ENCODE measurements around the gene SPDYE5. TPM values are rescaled to one million over a fixed set of nuclear protein-coding genes. Genes with fewer than 3 reads are reported as not detected.

Gene SPDYE5
- total and polyA plus RNA-seq, 2 experiments from 2014 or later, result 1.4 TPM; not detected in 1

GRCh38 chr7:75534727-75535307, 42.7 kb downstream of the SPDYE5 start:
- WGBS (ENCODE audit: low lambda C conversion rate, missing lambda C conversion rate), result 61% methylated on average over 8 of the region's 8 CpGs
- Histone ChIP-seq H2AFZ (no peak overlapping the region), H4K20me1 (ENCODE audit: insufficient read depth, poor library complexity, severe bottlenecking) (no peaks in the 10 kb centered on the region), H3K9me2 (replicated peaks; ENCODE audit: insufficient read depth) (no peaks in the 10 kb centered on the region), H3K79me2 (no peaks in the 10 kb centered on the region), H3K4me2 (no peak overlapping the region), H3K27ac (no peak overlapping the region), H3K36me3 (replicated peaks; ENCODE audit: insufficient read depth, low read depth) (no peaks in the 10 kb centered on the region), H3K4me3 (no peak overlapping the region), H3K27me3 (no peaks in the 10 kb centered on the region), H3K9me3 (ENCODE audit: low read depth) (no peaks in the 10 kb centered on the region), H3K4me1 (ENCODE audit: insufficient read depth) (no peaks in the 10 kb centered on the region)
- TF ChIP-seq CTCF (IDR thresholded peaks at IDR 0.05; ENCODE audit: poor library complexity) (no peak), EZH2 (IDR thresholded peaks at IDR 0.05; ENCODE audit: borderline replicate concordance) (no peak)
- no peak for DNase-seq (ENCODE audit: low spot score)

GRCh38 chr7:75536491-75536890, 44.4 kb downstream of the SPDYE5 start:
- TF ChIP-seq EZH2 (IDR thresholded peaks at IDR 0.05; ENCODE audit: borderline replicate concordance), result no peak
- TF ChIP-seq EZH2phosphoT487 (IDR thresholded peaks at IDR 0.05; ENCODE audit: low read depth, severe bottlenecking, unreplicated experiment), result no peak
- no peak for TF ChIP-seq CTCF (IDR thresholded peaks at IDR 0.05; ENCODE audit: poor library complexity)
- Histone ChIP-seq H3K27me3 (no peaks in the 10 kb centered on the region), H3K9me3 (ENCODE audit: low read depth) (no peaks in the 10 kb centered on the region), H3K9me2 (replicated peaks; ENCODE audit: insufficient read depth) (no peaks in the 10 kb centered on the region), H2AFZ (no peak overlapping the region), H4K20me1 (ENCODE audit: insufficient read depth, poor library complexity, severe bottlenecking) (no peaks in the 10 kb centered on the region), H3K27ac (no peak overlapping the region), H3K4me3 (no peak overlapping the region), H3K4me2 (no peak overlapping the region), H3K4me1 (ENCODE audit: insufficient read depth) (no peaks in the 10 kb centered on the region), H3K36me3 (replicated peaks; ENCODE audit: insufficient read depth, low read depth) (no peaks in the 10 kb centered on the region), H3K79me2 (no peaks in the 10 kb centered on the region)
- no peak for DNase-seq (ENCODE audit: low spot score)
- 98% methylated on average over 4 of the region's 4 CpGs for WGBS (ENCODE audit: low lambda C conversion rate, missing lambda C conversion rate)

GRCh38 chr7:75536940-75537538, 44.9 kb downstream of the SPDYE5 start:
- TF ChIP-seq CTCF (IDR thresholded peaks at IDR 0.05; ENCODE audit: poor library complexity) (no peak), EZH2 (IDR thresholded peaks at IDR 0.05; ENCODE audit: borderline replicate concordance) (no peak), EZH2phosphoT487 (IDR thresholded peaks at IDR 0.05; ENCODE audit: low read depth, severe bottlenecking, unreplicated experiment) (no peak)
- no peak overlapping the region for H2AFZ ChIP-seq

More at GRCh38 chr7:75536940-75537538, 44.9 kb downstream of the SPDYE5 start:
- H3K9me3 ChIP-seq (ENCODE audit: low read depth), result no peaks in the 10 kb centered on the region
- no peak overlapping the region for H3K27ac ChIP-seq
- no peak for DNase-seq (ENCODE audit: low spot score)
- H3K36me3 ChIP-seq (replicated peaks; ENCODE audit: insufficient read depth, low read depth), result no peaks in the 10 kb centered on the region
- H3K4me2 ChIP-seq, result no peak overlapping the region
- H3K27me3 ChIP-seq, result no peaks in the 10 kb centered on the region
- no peak overlapping the region for H3K4me3 ChIP-seq
- H3K9me2 ChIP-seq (replicated peaks; ENCODE audit: insufficient read depth), result no peaks in the 10 kb centered on the region
- 92% methylated on average over 18 of the region's 18 CpGs for WGBS (ENCODE audit: low lambda C conversion rate, missing lambda C conversion rate)
- no peaks in the 10 kb centered on the region for H3K4me1 ChIP-seq (ENCODE audit: insufficient read depth)
- no peaks in the 10 kb centered on the region for H4K20me1 ChIP-seq (ENCODE audit: insufficient read depth, poor library complexity, severe bottlenecking)
- no peaks in the 10 kb centered on the region for H3K79me2 ChIP-seq
